Small intestine (tissue), 7 donors: ENCODE data around the gene CELA2B. TPM values are rescaled to one million over a fixed set of nuclear protein-coding genes. Genes with fewer than 3 reads are reported as not detected.

Source experiments
- DNase-seq, 2 donors: peaks; one replicate each; pipeline versions ENCODE4 v3.0.0 to v3.0.0-alpha.2; 2013
- FAIRE-seq: peaks from 2 replicates; lab custom pipeline; 2012; peaks lifted over from hg19 to GRCh38; lab: Jason Lieb, UNC
- H3K27ac ChIP-seq, 3 donors: one replicate each; pipeline ENCODE4 v1.5.1; 2013; ENCODE audit warnings: low read length in 2 of 3, mild to moderate bottlenecking in 2 of 3, control low read depth in 1 of 3, inconsistent platforms in 1 of 3, low read depth in 1 of 3, moderate library complexity in 1 of 3
- H3K27me3 ChIP-seq, 3 donors: one replicate each; pipeline ENCODE4 v1.6.1; 2013; ENCODE audit warnings: low read length in 3 of 3, inconsistent platforms in 1 of 3; ENCODE audit not compliant: control insufficient read depth in 3 of 3, insufficient read depth in 3 of 3
- H3K36me3 ChIP-seq, 3 donors: one replicate each; pipeline ENCODE4 v1.6.1; 2013; ENCODE audit warnings: low read length in 3 of 3, inconsistent platforms in 1 of 3, low read depth in 1 of 3, mild to moderate bottlenecking in 1 of 3, moderate library complexity in 1 of 3; ENCODE audit not compliant: control insufficient read depth in 3 of 3, insufficient read depth in 2 of 3
- H3K4me1 ChIP-seq, 3 donors: one replicate each; pipeline ENCODE4 v1.6.1; 2013; ENCODE audit warnings: low read length in 2 of 3, inconsistent platforms in 1 of 3, low read depth in 1 of 3, mild to moderate bottlenecking in 1 of 3, moderate library complexity in 1 of 3; ENCODE audit not compliant: control insufficient read depth in 3 of 3, insufficient read depth in 2 of 3
- H3K4me3 ChIP-seq, 3 donors: one replicate each; pipeline ENCODE4 v1.5.1; 2013; ENCODE audit warnings: low read length in 3 of 3, control low read depth in 1 of 3, inconsistent platforms in 1 of 3, low read depth in 1 of 3, mild to moderate bottlenecking in 1 of 3, moderate library complexity in 1 of 3
- H3K9me3 ChIP-seq, 2 donors: one replicate each; pipeline ENCODE4 v1.6.1; 2013; ENCODE audit warnings: low read depth in 1 of 2, low read length in 1 of 2; ENCODE audit not compliant: control insufficient read depth in 2 of 2, insufficient read depth in 1 of 2
- WGBS, 3 donors: extraction: QIAGEN DNeasy Blood & Tissue Kit; methylation state at CpG; one replicate each; pipeline ENCODE4 v1.1.7; 2013; 5-methylcytosine and 5-hydroxymethylcytosine counted together
- polyA plus RNA-seq, 4 donors: library from polyadenylated mRNA; stranded (reverse) in 3 of 4; unstranded in 1 of 4; fragments of 200-250 nt in 3 of 4; fragments of 120-200 nt in 1 of 4; gene quantifications; one replicate each; pipeline versions ENCODE4 v1.2.1 to v1.2.3, GENCODE V29; 2013
- donor health status: healthy with polysubstance abuse.
- donor health status: control.
- donor health status: control.
- donor health status: Bipolar disorder and iron deficiency.
- donor health status: healthy.

CELA2B gene
- polyA plus RNA-seq, 4 donors: not detected

- 86 to 93% (median 90%) methylated on average over 6 of the region's 6 CpGs for WGBS, 3 donors
- Histone ChIP-seq H3K27me3 (no peaks in the 10 kb centered on the region), H3K27ac (no peak overlapping the region), H3K36me3 (no peaks in the 10 kb centered on the region), H3K9me3 (no peaks in the 10 kb centered on the region), H3K4me1 (no peaks in the 10 kb centered on the region), H3K4me3 (no peak overlapping the region)
- DNase-seq (no peak), FAIRE-seq (no peak)
Measured at GRCh38 chr1:15441247-15441646, 34.7 kb upstream of the CELA2B start.

GRCh38 chr1:15442119-15442518 lies 33.8 kb upstream of the CELA2B start:
- DNase-seq: no peak
- no peak for FAIRE-seq
- no peaks in the 10 kb centered on the region for H3K27me3 ChIP-seq
- no peaks in the 10 kb centered on the region for H3K9me3 ChIP-seq
- no peaks in the 10 kb centered on the region for H3K4me1 ChIP-seq
- no peaks in the 10 kb centered on the region for H3K36me3 ChIP-seq
- H3K27ac ChIP-seq: no peak overlapping the region
- WGBS, 3 donors: 86 to 96% (median 92%) methylated on average over 8 of the region's 8 CpGs
- no peak overlapping the region for H3K4me3 ChIP-seq

GRCh38 chr1:15442759-15443158 lies 33.1 kb upstream of the CELA2B start:
- FAIRE-seq (no peak), DNase-seq (no peak)
- no peaks in the 10 kb centered on the region for H3K36me3 ChIP-seq
- H3K4me1 ChIP-seq: no peaks in the 10 kb centered on the region
- H3K27ac ChIP-seq: no peak overlapping the region
- 82 to 90% (median 82%) methylated on average over 5 of the region's 5 CpGs for WGBS, 3 donors
- no peak overlapping the region for H3K4me3 ChIP-seq
- H3K27me3 ChIP-seq: no peaks in the 10 kb centered on the region
- no peaks in the 10 kb centered on the region for H3K9me3 ChIP-seq

GRCh38 chr1:15443281-15443680 lies 32.6 kb upstream of the CELA2B start:
- Histone ChIP-seq H3K4me1 (no peaks in the 10 kb centered on the region), H3K27ac (no peak overlapping the region), H3K9me3 (no peaks in the 10 kb centered on the region), H3K4me3 (no peak overlapping the region), H3K36me3 (no peaks in the 10 kb centered on the region), H3K27me3 (no peaks in the 10 kb centered on the region)
- WGBS, 3 donors: 63 to 88% (median 77%) methylated on average over 5 of the region's 5 CpGs
- DNase-seq (no peak), FAIRE-seq (no peak)

GRCh38 chr1:15444468-15445389 lies 31.2 kb upstream of the CELA2B start:
- Histone ChIP-seq H3K9me3 (no peaks in the 10 kb centered on the region), H3K4me1 (no peaks in the 10 kb centered on the region), H3K27ac (no peak overlapping the region), H3K36me3 (no peaks in the 10 kb centered on the region), H3K4me3 (no peak overlapping the region), H3K27me3 (no peaks in the 10 kb centered on the region)
- 78 to 82% (median 80%) methylated on average over 17 of the region's 17 CpGs for WGBS, 3 donors
- DNase-seq: no peak
- FAIRE-seq: no peak

GRCh38 chr1:15445390-15446122 lies 30.3 kb upstream of the CELA2B start:
- Histone ChIP-seq H3K4me1 (no peaks in the 10 kb centered on the region), H3K36me3 (no peaks in the 10 kb centered on the region), H3K27me3 (no peaks in the 10 kb centered on the region), H3K9me3 (peaks cover 0 to 3% of the 10 kb centered on the region in 2 donors), H3K4me3 (no peak overlapping the region), H3K27ac (no peak overlapping the region)
- DNase-seq (no peak), FAIRE-seq (no peak)
- 63 to 80% (median 75%) methylated on average over 6 to 14 of the region's 14 CpGs for WGBS, 3 donors

- H3K4me1 ChIP-seq: no peaks in the 10 kb centered on the region
- no peaks in the 10 kb centered on the region for H3K36me3 ChIP-seq
- no peak overlapping the region for H3K4me3 ChIP-seq
- no peaks in the 10 kb centered on the region for H3K27me3 ChIP-seq
- no peak for DNase-seq
- H3K27ac ChIP-seq: no peak overlapping the region
- peaks cover 0 to 9% of the 10 kb centered on the region in 2 donors for H3K9me3 ChIP-seq
- FAIRE-seq: no peak
- WGBS, 3 donors: 16 to 60% (median 38%) methylated on average over 4 of the region's 4 CpGs
Measured at GRCh38 chr1:15446212-15446611, 29.7 kb upstream of the CELA2B start.

- Histone ChIP-seq H3K27me3 (no peaks in the 10 kb centered on the region), H3K4me1 (no peaks in the 10 kb centered on the region), H3K4me3 (no peak overlapping the region), H3K36me3 (no peaks in the 10 kb centered on the region), H3K9me3 (peaks cover 0 to 20% of the 10 kb centered on the region in 2 donors), H3K27ac (no peak overlapping the region)
- FAIRE-seq (no peak), DNase-seq (no peak)
- 88 to 95% (median 90%) methylated on average over 3 of the region's 3 CpGs for WGBS, 3 donors
Measured at GRCh38 chr1:15448877-15449462, 26.9 kb upstream of the CELA2B start.
